Mesenchymal stem cell (in vitro differentiated cells and primary cell): ENCODE results near the gene GIMD1.

Source experiments
- DNase-seq: peaks from one replicate; pipeline ENCODE4 v3.0.0-alpha.2; 2013
- H2AFZ ChIP-seq: one replicate; pipeline ENCODE4 v1.6.1; 2013; ENCODE audit warnings: low read depth, mild to moderate bottlenecking, control low read depth, inconsistent platforms, low read length, moderate library complexity
- H2AK5ac ChIP-seq: 2 replicates; pipeline ENCODE4 v1.6.1; 2013; ENCODE audit warnings: low read length, moderate library complexity, mild to moderate bottlenecking, inconsistent platforms; ENCODE audit not compliant: severe bottlenecking
- H2BK120ac ChIP-seq: one replicate; pipeline ENCODE4 v1.6.1; 2013; ENCODE audit warnings: low read depth, mild to moderate bottlenecking, inconsistent platforms, low read length, moderate library complexity
- H2BK12ac ChIP-seq, 2 experiments: one replicate each; pipeline ENCODE4 v1.6.1; 2013; ENCODE audit warnings: inconsistent platforms in 2 of 2, low read length in 2 of 2, mild to moderate bottlenecking in 2 of 2, moderate library complexity in 2 of 2, control low read depth in 1 of 2
- H2BK15ac ChIP-seq: one replicate; pipeline ENCODE4 v1.6.1; 2013; ENCODE audit warnings: mild to moderate bottlenecking, low read depth, inconsistent platforms; ENCODE audit not compliant: poor library complexity, severe bottlenecking
- H2BK5ac ChIP-seq: 2 replicates; pipeline ENCODE4 v1.6.1; 2013; ENCODE audit warnings: low read depth, mild to moderate bottlenecking, low read length, control low read depth, inconsistent platforms; ENCODE audit not compliant: poor library complexity, severe bottlenecking
- H3K14ac ChIP-seq, 2 experiments: one replicate each; pipeline ENCODE4 v1.6.1; 2013; ENCODE audit warnings: inconsistent platforms in 2 of 2, low read length in 2 of 2, control low read depth in 1 of 2, mild to moderate bottlenecking in 1 of 2, moderate library complexity in 1 of 2
- H3K18ac ChIP-seq, 2 experiments: one replicate each; pipeline ENCODE4 v1.6.1; 2013; ENCODE audit warnings: inconsistent platforms in 2 of 2, low read length in 2 of 2, control low read depth in 1 of 2, low read depth in 1 of 2, mild to moderate bottlenecking in 1 of 2
- H3K23ac ChIP-seq, 2 experiments: one replicate each; pipeline ENCODE4 v1.6.1; 2013; ENCODE audit warnings: inconsistent platforms in 2 of 2, low read length in 2 of 2, mild to moderate bottlenecking in 2 of 2, moderate library complexity in 2 of 2, control low read depth in 1 of 2
- H3K27ac ChIP-seq: 2 replicates; pipeline ENCODE4 v1.5.1; 2013; ENCODE audit warnings: mild to moderate bottlenecking, moderate library complexity, low read length, control low read depth, inconsistent platforms; ENCODE audit not compliant: poor library complexity, severe bottlenecking
- H3K27me3 ChIP-seq, 2 experiments: 2 replicates each; pipeline versions ENCODE4 v1.6.1 to v1.7.0; 2013; ENCODE audit warnings: low read length in 2 of 2, mild to moderate bottlenecking in 2 of 2, moderate library complexity in 2 of 2, control low read depth in 1 of 2, inconsistent platforms in 1 of 2; ENCODE audit not compliant: control insufficient read depth in 1 of 2, insufficient read depth in 1 of 2
- H3K36me3 ChIP-seq, 2 experiments: 2 replicates each; pipeline versions ENCODE4 v1.6.1 to v1.7.0; 2013; ENCODE audit warnings: low read length in 2 of 2, control low read depth in 1 of 2, inconsistent platforms in 1 of 2, low read depth in 1 of 2, mild to moderate bottlenecking in 1 of 2; ENCODE audit not compliant: insufficient read depth in 2 of 2, control insufficient read depth in 1 of 2
- H3K4ac ChIP-seq, 2 experiments: one replicate each; pipeline ENCODE4 v1.6.1; 2013; ENCODE audit warnings: inconsistent platforms in 2 of 2, low read length in 2 of 2, mild to moderate bottlenecking in 2 of 2, moderate library complexity in 2 of 2, control low read depth in 1 of 2, low read depth in 1 of 2
- H3K4me1 ChIP-seq: 2 replicates; pipeline ENCODE4 v1.6.1; 2013; ENCODE audit warnings: low read depth, low read length, control low read depth; ENCODE audit not compliant: control insufficient read depth, insufficient read depth
- H3K4me2 ChIP-seq: 2 replicates; pipeline ENCODE4 v1.6.1; 2013; ENCODE audit warnings: low read length, mild to moderate bottlenecking, inconsistent platforms; ENCODE audit not compliant: poor library complexity, severe bottlenecking
- H3K4me3 ChIP-seq, 2 experiments: 2 replicates each; pipeline versions ENCODE4 v1.5.1 to v1.7.0; 2013; ENCODE audit warnings: low read length in 2 of 2, mild to moderate bottlenecking in 2 of 2, control low read depth in 1 of 2, low read depth in 1 of 2; ENCODE audit not compliant: insufficient read depth in 1 of 2
- H3K79me1 ChIP-seq: replicated peaks from 2 replicates; pipeline ENCODE4 v1.6.1; 2013; ENCODE audit warnings: mild to moderate bottlenecking, control low read depth, low read length, inconsistent platforms; ENCODE audit not compliant: poor library complexity, severe bottlenecking
- H3K9ac ChIP-seq: 2 replicates; pipeline ENCODE4 v1.7.0; 2013; ENCODE audit warnings: mild to moderate bottlenecking, low read length, moderate library complexity
- H3K9me3 ChIP-seq: 2 replicates; pipeline ENCODE4 v1.7.0; 2013; ENCODE audit warnings: mild to moderate bottlenecking, low read length; ENCODE audit not compliant: control insufficient read depth
- H4K8ac ChIP-seq: one replicate; pipeline ENCODE4 v1.6.1; 2013; ENCODE audit warnings: inconsistent platforms, mild to moderate bottlenecking, low read length, moderate library complexity
- H4K91ac ChIP-seq: one replicate; pipeline ENCODE4 v1.6.1; 2013; ENCODE audit warnings: mild to moderate bottlenecking, low read length, inconsistent platforms
- WGBS: methylation state at CpG from one replicate; pipeline ENCODE4 v1.1.7; 2013; ENCODE audit warnings: mixed read lengths; 5-methylcytosine and 5-hydroxymethylcytosine counted together

GIMD1 gene

GRCh38 chr4:106333186-106333585 lies 35.4 kb downstream of the GIMD1 start:
- no peak overlapping the region for H3K9ac ChIP-seq
- peaks cover 4% of the 10 kb centered on the region for H3K9me3 ChIP-seq
- 100% methylated on average over 1 of the region's 5 CpGs for WGBS
- no peak overlapping the region for H2AFZ ChIP-seq
- DNase-seq, result no peak
- no peak overlapping the region for H3K4me2 ChIP-seq
- H4K8ac ChIP-seq, result no peak overlapping the region
- H3K27ac ChIP-seq, result no peak overlapping the region
- H2BK12ac ChIP-seq, result no peak overlapping the region
- H3K18ac ChIP-seq, result no peak overlapping the region
- H3K27me3 ChIP-seq, result no peaks in the 10 kb centered on the region
- H3K14ac ChIP-seq, result no peak overlapping the region
- H4K91ac ChIP-seq, result no peak overlapping the region
- H2BK5ac ChIP-seq, result no peak overlapping the region
- no peak overlapping the region for H3K23ac ChIP-seq
- H2AK5ac ChIP-seq, result no peak overlapping the region
- no peak overlapping the region for H3K4me3 ChIP-seq
- H2BK120ac ChIP-seq, result no peak overlapping the region
- H2BK15ac ChIP-seq, result no peak overlapping the region
- peaks cover 9% of the 10 kb centered on the region for H3K79me1 ChIP-seq
- H3K4ac ChIP-seq, result no peak overlapping the region
- H3K36me3 ChIP-seq, result peaks cover 2 to 96% of the 10 kb centered on the region in 2 experiments
- peaks cover 4% of the 10 kb centered on the region for H3K4me1 ChIP-seq

- H4K8ac ChIP-seq, result no peak overlapping the region
- no peak overlapping the region for H2BK5ac ChIP-seq
- no peak overlapping the region for H4K91ac ChIP-seq
- no peak overlapping the region for H3K4ac ChIP-seq
- H3K4me2 ChIP-seq, result no peak overlapping the region
- H3K9me3 ChIP-seq, result no peaks in the 10 kb centered on the region
- H3K18ac ChIP-seq, result no peak overlapping the region
- H2BK15ac ChIP-seq, result no peak overlapping the region
- peak overlapping the region; percentile 69 for H3K9ac ChIP-seq
- peak; percentile 62 for DNase-seq
- H3K4me3 ChIP-seq, result no peak overlapping the region
- H3K27me3 ChIP-seq, result no peaks in the 10 kb centered on the region
- no peak overlapping the region for H2BK12ac ChIP-seq
- H2AFZ ChIP-seq, result no peak overlapping the region
- H3K36me3 ChIP-seq, result peaks cover 3 to 86% of the 10 kb centered on the region in 2 experiments
- H3K14ac ChIP-seq, result no peak overlapping the region
- no peak overlapping the region for H3K27ac ChIP-seq
- H3K23ac ChIP-seq, result no peak overlapping the region
- no CpG with 5 or more reads among the region's 1 CpG for WGBS
- H2BK120ac ChIP-seq, result no peak overlapping the region
- H2AK5ac ChIP-seq, result no peak overlapping the region
- H3K4me1 ChIP-seq, result peaks cover under 1% of the 10 kb centered on the region
- H3K79me1 ChIP-seq, result peaks cover 7% of the 10 kb centered on the region
Measured at GRCh38 chr4:106329041-106329618, 39.4 kb downstream of the GIMD1 start.

GRCh38 chr4:106325800-106326199 lies 42.8 kb downstream of the GIMD1 start:
- H2BK15ac ChIP-seq, result no peak overlapping the region
- H2BK12ac ChIP-seq, result no peak overlapping the region
- H3K27ac ChIP-seq, result no peak overlapping the region
- DNase-seq, result no peak
- peaks cover 5% of the 10 kb centered on the region for H3K79me1 ChIP-seq
- no peak overlapping the region for H4K8ac ChIP-seq
- no peak overlapping the region for H3K4ac ChIP-seq
- H3K23ac ChIP-seq, result no peak overlapping the region
- H2AK5ac ChIP-seq, result no peak overlapping the region
- no peak overlapping the region for H4K91ac ChIP-seq
- H2BK5ac ChIP-seq, result no peak overlapping the region
- no peaks in the 10 kb centered on the region for H3K9me3 ChIP-seq
- no peak overlapping the region for H2AFZ ChIP-seq
- peaks cover 3% of the 10 kb centered on the region for H3K4me1 ChIP-seq
- no peak overlapping the region for H3K4me2 ChIP-seq
- no peak overlapping the region for H3K9ac ChIP-seq
- no peaks in the 10 kb centered on the region for H3K27me3 ChIP-seq
- H3K18ac ChIP-seq, result no peak overlapping the region
- no peak overlapping the region for H3K4me3 ChIP-seq
- peaks cover 10 to 58% of the 10 kb centered on the region in 2 experiments for H3K36me3 ChIP-seq
- no peak overlapping the region for H3K14ac ChIP-seq
- no peak overlapping the region for H2BK120ac ChIP-seq

GRCh38 chr4:106323119-106323518 lies 45.5 kb downstream of the GIMD1 start:
- Histone ChIP-seq H3K14ac (no peak overlapping the region), H3K36me3 (peaks cover 12 to 36% of the 10 kb centered on the region in 2 experiments)

More at GRCh38 chr4:106323119-106323518, 45.5 kb downstream of the GIMD1 start:
- no peak overlapping the region for H3K23ac ChIP-seq
- no peak overlapping the region for H2BK5ac ChIP-seq
- peak overlapping the region; percentile 44 for H3K9ac ChIP-seq
- no peak overlapping the region for H3K4me2 ChIP-seq
- H3K27me3 ChIP-seq, result no peaks in the 10 kb centered on the region
- peaks cover 5% of the 10 kb centered on the region for H3K79me1 ChIP-seq
- H2AFZ ChIP-seq, result no peak overlapping the region
- H3K9me3 ChIP-seq, result no peaks in the 10 kb centered on the region
- H4K8ac ChIP-seq, result no peak overlapping the region
- no peak overlapping the region for H3K18ac ChIP-seq
- no peak overlapping the region for H3K4ac ChIP-seq
- H4K91ac ChIP-seq, result no peak overlapping the region
- no peak overlapping the region for H2BK15ac ChIP-seq
- H3K4me3 ChIP-seq, result no peak overlapping the region
- H3K4me1 ChIP-seq, result peaks cover 3% of the 10 kb centered on the region
- no peak overlapping the region for H2BK120ac ChIP-seq
- no peak overlapping the region for H2AK5ac ChIP-seq
- H3K27ac ChIP-seq, result no peak overlapping the region
- no peak for DNase-seq
- H2BK12ac ChIP-seq, result no peak overlapping the region
